Left hindlimb (tissue), 1 donor: ENCODE measurements around the gene SNX15.

Experiments used
- DNase-seq: peaks from one replicate; pipeline ENCODE4 v3.0.0-alpha.2; 2018

Gene SNX15

GRCh38 chr11:65086809-65087208 lies 59.6 kb downstream of the SNX15 start:
- no peak for DNase-seq

- no peak for DNase-seq
These were observed 60.0 kb downstream of the SNX15 start for GRCh38 chr11:65087216-65087615.

- no peak for DNase-seq
These were observed 60.6 kb downstream of the SNX15 start for GRCh38 chr11:65087827-65088226.

- no peak for DNase-seq
These were observed 62.4 kb downstream of the SNX15 start for GRCh38 chr11:65089621-65090020.
